SK-N-SH (cell line): ENCODE data around the gene ACTL7A. TPM values are rescaled to one million over a fixed set of nuclear protein-coding genes. Genes with fewer than 3 reads are reported as not detected.

Experiments used
- CTCF ChIA-PET: fragments of 300-600, 350-600 bp; formaldehyde crosslinking; extraction: SDS; loops from one replicate; lab custom pipeline; 2021; lab: Yijun Ruan, JAX
- POLR2A ChIA-PET: fragments of 350-600 bp; sonication (Branson Sonifier 250); formaldehyde crosslinking; extraction: SDS; loops from one replicate; lab custom pipeline; 2020; ENCODE audit warnings: antibody characterized with exemption, inconsistent platforms; lab: Yijun Ruan, JAX
- DNase-seq: peaks from one replicate; pipeline ENCODE4 v3.0.0; 2012
- H2AFZ ChIP-seq: fragments of 200-600 bp; sonication (generic); 2 replicates; pipeline ENCODE4 v1.8.1; 2016; ENCODE audit warnings: antibody characterized with exemption, mild to moderate bottlenecking, low read depth
- H3F3A ChIP-seq: fragments of 200-600 bp; sonication (generic); replicated peaks from 2 replicates; pipeline ENCODE3; 2016; ENCODE audit warnings: antibody characterized with exemption, mild to moderate bottlenecking; ENCODE audit not compliant: insufficient read depth
- H3K27ac ChIP-seq, 2 experiments: fragments of 200-500 bp in 1 of 2; fragments of 200-600 bp in 1 of 2; sonication (Bioruptor generic) in 1 of 2; sonication (generic), shearing (Covaris generic) in 1 of 2; 2 replicates each; pipeline versions ENCODE4 v1.5.1 to v1.6.1; 2014 to 2016; ENCODE audit warnings: low read depth in 2 of 2, inconsistent platforms in 1 of 2, low read length in 1 of 2, mild to moderate bottlenecking in 1 of 2, mixed read lengths in 1 of 2
- H3K27me3 ChIP-seq: fragments of 200-600 bp; sonication (generic), shearing (Covaris generic); 2 replicates; pipeline ENCODE4 v1.6.1; 2016; ENCODE audit warnings: mixed run types; ENCODE audit not compliant: insufficient read depth
- H3K36me3 ChIP-seq, 2 experiments: fragments of 200-500 bp in 1 of 2; fragments of 200-600 bp in 1 of 2; sonication (Bioruptor generic) in 1 of 2; sonication (generic) in 1 of 2; replicated peaks in 1 of 2; 2 replicates each; pipeline versions ENCODE3 to v1.5.1; 2014 to 2016; ENCODE audit warnings: low read length in 1 of 2, mild to moderate bottlenecking in 1 of 2; ENCODE audit not compliant: insufficient read depth in 2 of 2, control insufficient read depth in 1 of 2
- H3K4me1 ChIP-seq, 2 experiments: fragments of 200-500 bp in 1 of 2; fragments of 200-600 bp in 1 of 2; sonication (Bioruptor generic) in 1 of 2; sonication (generic), shearing (Covaris generic) in 1 of 2; 2 replicates each; pipeline versions ENCODE4 v1.5.1 to v1.6.1; 2014 to 2016; ENCODE audit warnings: low read depth in 1 of 2, low read length in 1 of 2, mixed run types in 1 of 2; ENCODE audit not compliant: insufficient read depth in 2 of 2, control insufficient read depth in 1 of 2
- H3K4me2 ChIP-seq: fragments of 200-600 bp; sonication (generic), shearing (Covaris generic); 2 replicates; pipeline ENCODE4 v1.6.1; 2017; ENCODE audit warnings: mixed run types
- H3K4me3 ChIP-seq, 2 experiments: fragments of 200-500 bp in 1 of 2; fragments of 200-600 bp in 1 of 2; sonication (Bioruptor generic) in 1 of 2; sonication (generic), shearing (Covaris generic) in 1 of 2; 2 replicates each; pipeline versions ENCODE4 v1.5.1 to v1.8.1; 2014 to 2016; ENCODE audit warnings: low read depth in 2 of 2, inconsistent platforms in 1 of 2, low read length in 1 of 2, mild to moderate bottlenecking in 1 of 2, mixed read lengths in 1 of 2, moderate library complexity in 1 of 2
- H3K79me2 ChIP-seq: fragments of 200-600 bp; sonication (generic); 2 replicates; pipeline ENCODE4 v1.8.1; 2017; ENCODE audit warnings: mild to moderate bottlenecking; ENCODE audit not compliant: insufficient read depth
- H3K9ac ChIP-seq: fragments of 200-600 bp; sonication (generic); 2 replicates; pipeline ENCODE4 v1.6.1; 2017; ENCODE audit warnings: mixed run types
- H3K9me2 ChIP-seq: fragments of 200-600 bp; sonication (generic); 2 replicates; pipeline ENCODE4 v1.6.1; 2017; ENCODE audit warnings: mixed run types
- H3K9me3 ChIP-seq: fragments of 200-600 bp; sonication (generic); 2 replicates; pipeline ENCODE4 v1.6.1; 2017; ENCODE audit warnings: mixed run types, mild to moderate bottlenecking, moderate library complexity
- H4K20me1 ChIP-seq: fragments of 200-600 bp; sonication (generic); 2 replicates; pipeline ENCODE4 v1.6.1; 2017; ENCODE audit warnings: mild to moderate bottlenecking, mixed run types; ENCODE audit not compliant: insufficient read depth
- EZH2phosphoT487 ChIP-seq: fragments of 200-600 bp; sonication (generic); IDR thresholded peaks from 2 replicates; pipeline ENCODE4 v1.6.1; 2017; ENCODE audit warnings: low read depth, mixed run types, mild to moderate bottlenecking, antibody characterized with exemption, moderate library complexity, borderline replicate concordance
- GABPA ChIP-seq: IDR thresholded peaks from 2 replicates; pipeline ENCODE4 v1.4.0; 2012; ENCODE audit warnings: low read depth, mild to moderate bottlenecking
- NRF1 ChIP-seq: IDR thresholded peaks from 2 replicates; pipeline ENCODE4 v1.6.1; 2012; ENCODE audit warnings: low read depth, mild to moderate bottlenecking, low read length
- PBX3 ChIP-seq: IDR thresholded peaks from 2 replicates; pipeline ENCODE4; 2012
- RCOR1 ChIP-seq: fragments of 150-350 bp; IDR thresholded peaks from 2 replicates; pipeline ENCODE4 v1.6.1; 2017; ENCODE audit warnings: antibody characterized with exemption, low read length
- RFX5 ChIP-seq: IDR thresholded peaks from 2 replicates; pipeline ENCODE4 v1.6.1; 2012; ENCODE audit warnings: mild to moderate bottlenecking, improper control_type of control experiment, low read length
- WGBS: methylation state at CpG from one replicate; pipeline ENCODE4 v1.1.6; 2017; ENCODE audit warnings: low lambda C conversion rate; 5-methylcytosine and 5-hydroxymethylcytosine counted together
- polyA plus RNA-seq, 3 experiments: library from polyadenylated mRNA; depleted of rRNA; stranded (reverse); fragments of >200 nt; gene quantifications; 2 replicates each; pipeline ENCODE4 v1.2.3, GENCODE V29; 2012
- TF ChIP-seq, protein P1 (sequence below): fragments of 150-350 bp; IDR thresholded peaks from 2 replicates; pipeline ENCODE4 v1.6.1; 2017; ENCODE audit warnings: antibody characterized with exemption, low read length, low read depth, borderline replicate concordance
- TF ChIP-seq, protein P2 (sequence below): IDR thresholded peaks from 2 replicates; pipeline ENCODE4 v1.6.1; 2012; ENCODE audit warnings: mild to moderate bottlenecking, low read depth, low read length, moderate library complexity

ACTL7A gene
- polyA plus RNA-seq, 1 of the 3 experiments (the other 2 are of a cell fraction): not detected

DNA sequence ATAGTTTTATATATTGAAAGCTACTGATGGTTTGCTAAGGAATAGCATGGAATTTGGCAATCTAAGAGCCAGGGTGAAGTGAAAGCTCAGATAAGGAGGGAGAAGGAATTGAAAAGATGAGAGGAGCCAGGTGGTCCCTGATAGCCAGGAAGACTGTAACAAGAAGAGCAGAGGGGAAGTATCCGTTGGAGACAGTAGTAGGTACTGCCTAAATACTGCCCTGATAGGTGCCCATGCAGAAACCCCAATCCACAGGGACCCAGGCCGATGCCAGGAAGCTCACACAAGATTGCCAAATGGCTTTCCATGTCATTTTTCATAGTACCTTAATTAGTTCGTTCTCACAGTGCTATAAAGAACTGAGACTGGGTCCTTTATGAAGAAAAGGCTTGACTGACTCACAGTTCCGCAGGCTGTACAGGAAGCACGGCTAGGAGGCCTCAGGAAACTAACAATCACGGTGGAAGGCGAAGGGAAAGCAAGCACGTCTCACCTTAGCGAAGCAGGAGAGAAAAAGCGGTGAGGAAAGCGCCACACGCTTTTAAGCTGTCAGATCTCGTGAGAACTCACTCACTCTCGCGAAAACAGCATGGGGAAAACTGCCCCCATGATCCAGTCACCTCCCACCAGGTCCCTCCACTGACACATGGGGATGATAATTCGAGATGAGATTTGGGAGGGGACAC lies 19.3 kb upstream of the ACTL7A start:
- CTCF ChIA-PET: no interaction called here
- Histone ChIP-seq H3K9me2 (no peaks in the 10 kb centered on the region), H3K9ac (no peak overlapping the region), H3K4me3 (no peak overlapping the region), H3K4me1 (no peaks in the 10 kb centered on the region), H4K20me1 (no peaks in the 10 kb centered on the region), H3K79me2 (no peaks in the 10 kb centered on the region), H2AFZ (no peak overlapping the region), H3K4me2 (no peak overlapping the region), H3K27me3 (no peaks in the 10 kb centered on the region; the same call in 1 of the 2 replicates), H3K9me3 (no peaks in the 10 kb centered on the region), H3K36me3 (no peaks in the 10 kb centered on the region), H3K27ac (no peak overlapping the region), H3F3A (no peaks in the 10 kb centered on the region)
- DNase-seq: no peak
- no peak for TF ChIP-seq GABPA
- TF ChIP-seq, protein P1, sequence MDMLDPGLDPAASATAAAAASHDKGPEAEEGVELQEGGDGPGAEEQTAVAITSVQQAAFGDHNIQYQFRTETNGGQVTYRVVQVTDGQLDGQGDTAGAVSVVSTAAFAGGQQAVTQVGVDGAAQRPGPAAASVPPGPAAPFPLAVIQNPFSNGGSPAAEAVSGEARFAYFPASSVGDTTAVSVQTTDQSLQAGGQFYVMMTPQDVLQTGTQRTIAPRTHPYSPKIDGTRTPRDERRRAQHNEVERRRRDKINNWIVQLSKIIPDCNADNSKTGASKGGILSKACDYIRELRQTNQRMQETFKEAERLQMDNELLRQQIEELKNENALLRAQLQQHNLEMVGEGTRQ: no peak
- no peak for TF ChIP-seq RCOR1
- POLR2A ChIA-PET: no interaction called here
- WGBS: 52% methylated on average over 16 of the region's 16 CpGs

DNA sequence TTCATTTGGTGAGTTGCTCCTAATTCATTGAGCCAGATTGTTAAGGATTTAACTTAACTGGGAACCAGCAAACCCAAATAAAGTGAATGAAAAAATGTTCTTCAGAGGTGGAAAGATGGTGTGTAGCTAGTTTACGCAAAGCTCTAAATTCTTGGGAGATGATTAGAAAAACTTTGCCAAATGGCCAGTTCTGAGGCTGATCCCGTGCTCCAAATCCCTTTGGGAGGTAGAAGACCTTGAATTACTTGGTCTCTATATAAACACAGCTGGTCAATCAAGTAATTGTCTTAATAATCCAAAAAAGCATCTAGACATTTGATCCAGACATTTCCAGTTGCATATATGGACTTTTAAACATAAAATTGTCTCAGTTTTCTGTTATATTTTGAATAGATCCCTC lies 17.7 kb upstream of the ACTL7A start:
- WGBS: 42% methylated on average over 2 of the region's 2 CpGs
- Histone ChIP-seq H3F3A (no peaks in the 10 kb centered on the region), H3K4me1 (no peaks in the 10 kb centered on the region), H3K9ac (no peak overlapping the region), H3K27ac (no peak overlapping the region), H3K4me3 (no peak overlapping the region), H3K79me2 (no peaks in the 10 kb centered on the region), H2AFZ (no peak overlapping the region), H3K4me2 (no peak overlapping the region), H3K9me2 (no peaks in the 10 kb centered on the region), H3K27me3 (no peaks in the 10 kb centered on the region; the same call in 1 of the 2 replicates), H4K20me1 (no peaks in the 10 kb centered on the region), H3K9me3 (no peaks in the 10 kb centered on the region), H3K36me3 (no peaks in the 10 kb centered on the region)
- CTCF ChIA-PET: interaction anchor here (0.8 kb wide), 1 partner anchor 1419 kb away, joined by 3 read pairs; no protein-coding TSS in a partner anchor
- TF ChIP-seq, protein P2, sequence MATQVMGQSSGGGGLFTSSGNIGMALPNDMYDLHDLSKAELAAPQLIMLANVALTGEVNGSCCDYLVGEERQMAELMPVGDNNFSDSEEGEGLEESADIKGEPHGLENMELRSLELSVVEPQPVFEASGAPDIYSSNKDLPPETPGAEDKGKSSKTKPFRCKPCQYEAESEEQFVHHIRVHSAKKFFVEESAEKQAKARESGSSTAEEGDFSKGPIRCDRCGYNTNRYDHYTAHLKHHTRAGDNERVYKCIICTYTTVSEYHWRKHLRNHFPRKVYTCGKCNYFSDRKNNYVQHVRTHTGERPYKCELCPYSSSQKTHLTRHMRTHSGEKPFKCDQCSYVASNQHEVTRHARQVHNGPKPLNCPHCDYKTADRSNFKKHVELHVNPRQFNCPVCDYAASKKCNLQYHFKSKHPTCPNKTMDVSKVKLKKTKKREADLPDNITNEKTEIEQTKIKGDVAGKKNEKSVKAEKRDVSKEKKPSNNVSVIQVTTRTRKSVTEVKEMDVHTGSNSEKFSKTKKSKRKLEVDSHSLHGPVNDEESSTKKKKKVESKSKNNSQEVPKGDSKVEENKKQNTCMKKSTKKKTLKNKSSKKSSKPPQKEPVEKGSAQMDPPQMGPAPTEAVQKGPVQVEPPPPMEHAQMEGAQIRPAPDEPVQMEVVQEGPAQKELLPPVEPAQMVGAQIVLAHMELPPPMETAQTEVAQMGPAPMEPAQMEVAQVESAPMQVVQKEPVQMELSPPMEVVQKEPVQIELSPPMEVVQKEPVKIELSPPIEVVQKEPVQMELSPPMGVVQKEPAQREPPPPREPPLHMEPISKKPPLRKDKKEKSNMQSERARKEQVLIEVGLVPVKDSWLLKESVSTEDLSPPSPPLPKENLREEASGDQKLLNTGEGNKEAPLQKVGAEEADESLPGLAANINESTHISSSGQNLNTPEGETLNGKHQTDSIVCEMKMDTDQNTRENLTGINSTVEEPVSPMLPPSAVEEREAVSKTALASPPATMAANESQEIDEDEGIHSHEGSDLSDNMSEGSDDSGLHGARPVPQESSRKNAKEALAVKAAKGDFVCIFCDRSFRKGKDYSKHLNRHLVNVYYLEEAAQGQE: no peak
- TF ChIP-seq PBX3: no peak
- no peak for TF ChIP-seq RFX5
- TF ChIP-seq EZH2phosphoT487: no peak
- no peak for TF ChIP-seq GABPA
- TF ChIP-seq NRF1: no peak
- POLR2A ChIA-PET: no interaction called here
- DNase-seq: no peak
